MCF 10A (cell line): ENCODE measurements around the gene ACE2. TPM values are rescaled to one million over a fixed set of nuclear protein-coding genes. Genes with fewer than 3 reads are reported as not detected.

ENCODE experiments used
- BruUV-seq: library from RNA; stranded (reverse); fragments of 400-500 nt; replicated peaks from 2 replicates; lab custom pipeline; 2021; lab: Mats Ljungman, UMichigan
- CTCF ChIA-PET: fragments of 300-600 bp; sonication (Branson Sonifier 250); formaldehyde crosslinking; extraction: SDS; loops from one replicate; lab custom pipeline; 2021; ENCODE audit warnings: antibody characterized with exemption, inconsistent platforms; lab: Yijun Ruan, JAX
- POLR2A ChIA-PET: fragments of 300-600, 350-650 bp; sonication (Branson Sonifier 250); formaldehyde crosslinking; extraction: SDS; loops from one replicate; lab custom pipeline; 2020; ENCODE audit warnings: antibody characterized with exemption, inconsistent platforms; lab: Yijun Ruan, JAX
- DNase-seq: peaks from one replicate; pipeline ENCODE4 v3.0.0-alpha.2; 2018; ENCODE audit not compliant: unreplicated experiment
- H3K27ac Mint-ChIP-seq: one replicate; pipeline ENCODE4 v1.8.0; 2022; ENCODE audit warnings: mild to moderate bottlenecking, low read depth, mixed read lengths; ENCODE audit not compliant: unreplicated experiment
- H3K27me3 Mint-ChIP-seq: one replicate; pipeline ENCODE4 v1.8.0; 2022; ENCODE audit warnings: mixed read lengths; ENCODE audit not compliant: insufficient read depth, unreplicated experiment
- H3K36me3 Mint-ChIP-seq: one replicate; pipeline ENCODE4 v1.8.0; 2022; ENCODE audit warnings: mild to moderate bottlenecking, moderate library complexity, mixed read lengths; ENCODE audit not compliant: insufficient read depth, unreplicated experiment
- H3K4me1 Mint-ChIP-seq: one replicate; pipeline ENCODE4 v1.8.0; 2022; ENCODE audit warnings: mixed read lengths; ENCODE audit not compliant: insufficient read depth, unreplicated experiment
- H3K4me3 Mint-ChIP-seq: one replicate; pipeline ENCODE4 v1.8.0; 2022; ENCODE audit warnings: mild to moderate bottlenecking, moderate library complexity, mixed read lengths; ENCODE audit not compliant: unreplicated experiment
- H3K9me3 Mint-ChIP-seq: one replicate; pipeline ENCODE4 v1.8.0; 2022; ENCODE audit warnings: mixed read lengths; ENCODE audit not compliant: unreplicated experiment
- intact Hi-C: fragments of 100-400 bp; cut with micrococcal nuclease; formaldehyde crosslinking; loops from 2 replicates; pipeline ENCODE4 v1.14.1; 2022
- total RNA-seq: library from RNA; stranded (reverse); gene quantifications from 2 replicates; pipeline ENCODE4 v1.2.3, GENCODE V29; 2022
- TF ChIP-seq, protein P1 (sequence below): fragments of 200-600 bp; IDR thresholded peaks from one replicate; pipeline ENCODE4 v1.8.0; 2022; ENCODE audit warnings: antibody characterized with exemption, mild to moderate bottlenecking; ENCODE audit not compliant: unreplicated experiment

The ACE2 gene
- total RNA-seq, 1 experiment from 2014 or later: not detected

- Mint-ChIP-seq H3K27me3 (peaks cover 65% of the 10 kb centered on the region), H3K9me3 (no peaks in the 10 kb centered on the region), H3K4me1 (no peaks in the 10 kb centered on the region), H3K36me3 (no peaks in the 10 kb centered on the region), H3K4me3 (no peak overlapping the region), H3K27ac (no peak overlapping the region)
- DNase-seq: no peak
- BruUV-seq: no TSS peak
- ChIA-PET CTCF (interaction anchor here (0.7 kb wide), 2 partner anchors 106 to 182 kb away, joined by 3 to 4 read pairs; no protein-coding TSS in a partner anchor), POLR2A (interaction anchor here (0.6 kb wide), 1 partner anchor 135 kb away, joined by 3 read pairs; no protein-coding TSS in a partner anchor)
- TF ChIP-seq, protein P1, sequence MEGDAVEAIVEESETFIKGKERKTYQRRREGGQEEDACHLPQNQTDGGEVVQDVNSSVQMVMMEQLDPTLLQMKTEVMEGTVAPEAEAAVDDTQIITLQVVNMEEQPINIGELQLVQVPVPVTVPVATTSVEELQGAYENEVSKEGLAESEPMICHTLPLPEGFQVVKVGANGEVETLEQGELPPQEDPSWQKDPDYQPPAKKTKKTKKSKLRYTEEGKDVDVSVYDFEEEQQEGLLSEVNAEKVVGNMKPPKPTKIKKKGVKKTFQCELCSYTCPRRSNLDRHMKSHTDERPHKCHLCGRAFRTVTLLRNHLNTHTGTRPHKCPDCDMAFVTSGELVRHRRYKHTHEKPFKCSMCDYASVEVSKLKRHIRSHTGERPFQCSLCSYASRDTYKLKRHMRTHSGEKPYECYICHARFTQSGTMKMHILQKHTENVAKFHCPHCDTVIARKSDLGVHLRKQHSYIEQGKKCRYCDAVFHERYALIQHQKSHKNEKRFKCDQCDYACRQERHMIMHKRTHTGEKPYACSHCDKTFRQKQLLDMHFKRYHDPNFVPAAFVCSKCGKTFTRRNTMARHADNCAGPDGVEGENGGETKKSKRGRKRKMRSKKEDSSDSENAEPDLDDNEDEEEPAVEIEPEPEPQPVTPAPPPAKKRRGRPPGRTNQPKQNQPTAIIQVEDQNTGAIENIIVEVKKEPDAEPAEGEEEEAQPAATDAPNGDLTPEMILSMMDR: no peak
- intact Hi-C loops: no loop called here
Observed at GRCh38 chrX:15601932-15602331, 1.2 kb upstream of the ACE2 start.

GRCh38 chrX:15600049-15600448 is 711 bp downstream of the ACE2 start:
- H3K4me1 Mint-ChIP-seq: no peaks in the 10 kb centered on the region
- ChIA-PET CTCF (interaction anchor here (0.6 to 1.0 kb wide), 2 partner anchors 16 to 53 kb away, joined by 3 read pairs; no protein-coding TSS in a partner anchor), POLR2A (no interaction called here)
- TF ChIP-seq, protein P1: no peak
- H3K27me3 Mint-ChIP-seq: peaks cover 59% of the 10 kb centered on the region
- H3K36me3 Mint-ChIP-seq: no peaks in the 10 kb centered on the region
- DNase-seq: no peak
- intact Hi-C loops: no loop called here
- no peaks in the 10 kb centered on the region for H3K9me3 Mint-ChIP-seq
- no peak overlapping the region for H3K27ac Mint-ChIP-seq
- no peak overlapping the region for H3K4me3 Mint-ChIP-seq
- no TSS peak for BruUV-seq

DNA sequence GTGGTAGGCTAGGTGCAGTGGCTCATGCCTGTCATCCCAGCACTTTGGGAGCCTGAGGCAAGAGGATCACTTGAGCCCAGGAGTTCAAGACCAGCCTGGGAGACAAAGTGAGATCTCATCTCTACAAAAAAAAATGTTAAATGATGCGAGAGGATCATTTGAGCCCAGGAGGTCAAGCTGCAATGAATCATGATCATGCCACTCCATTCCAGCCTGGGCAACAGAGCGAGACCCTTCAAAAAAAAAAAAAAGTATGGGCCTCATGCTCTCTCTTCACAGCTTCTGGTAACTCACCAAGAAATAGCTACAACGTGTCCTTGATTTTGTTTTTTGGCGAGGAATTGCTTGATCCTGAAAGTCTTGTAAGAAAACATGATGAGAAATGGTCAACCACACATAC is 1.3 kb downstream of the ACE2 start:
- peaks cover 53% of the 10 kb centered on the region for H3K27me3 Mint-ChIP-seq
- no TSS peak for BruUV-seq
- H3K4me1 Mint-ChIP-seq: no peaks in the 10 kb centered on the region
- H3K9me3 Mint-ChIP-seq: no peaks in the 10 kb centered on the region
- TF ChIP-seq, protein P1: no peak
- POLR2A ChIA-PET: no interaction called here
- H3K36me3 Mint-ChIP-seq: no peaks in the 10 kb centered on the region
- intact Hi-C loops: no loop called here
- no peak for DNase-seq
- H3K4me3 Mint-ChIP-seq: no peak overlapping the region
- CTCF ChIA-PET: interaction anchor here (0.6 to 1.0 kb wide), 3 partner anchors 15 to 138 kb away, joined by 3 read pairs; no protein-coding TSS in a partner anchor
- H3K27ac Mint-ChIP-seq: no peak overlapping the region

GRCh38 chrX:15598026-15598425 is 2.7 kb downstream of the ACE2 start:
- H3K4me1 Mint-ChIP-seq: no peaks in the 10 kb centered on the region
- TF ChIP-seq, protein P1: no peak
- POLR2A ChIA-PET: interaction anchor here (0.5 to 0.7 kb wide), 2 partner anchors 223 to 255 kb away, joined by 3 read pairs; no protein-coding TSS in a partner anchor
- no peak for DNase-seq
- no peak overlapping the region for H3K4me3 Mint-ChIP-seq
- no peaks in the 10 kb centered on the region for H3K9me3 Mint-ChIP-seq
- CTCF ChIA-PET: interaction anchor here (0.5 to 0.7 kb wide), 3 partner anchors 33 to 288 kb away, joined by 3 to 5 read pairs (median 4); no protein-coding TSS in a partner anchor
- intact Hi-C loops: no loop called here
- H3K27me3 Mint-ChIP-seq: peaks cover 49% of the 10 kb centered on the region
- no TSS peak for BruUV-seq
- no peak overlapping the region for H3K27ac Mint-ChIP-seq
- H3K36me3 Mint-ChIP-seq: no peaks in the 10 kb centered on the region
